ENCODE results near the gene AQP1. TPM values are rescaled to one million over a fixed set of nuclear protein-coding genes. Genes with fewer than 3 reads are reported as not detected.

The AQP1 gene
- total RNA-seq, 2 experiments from 2014 or later = 0.36 to 0.62 TPM

DNA sequence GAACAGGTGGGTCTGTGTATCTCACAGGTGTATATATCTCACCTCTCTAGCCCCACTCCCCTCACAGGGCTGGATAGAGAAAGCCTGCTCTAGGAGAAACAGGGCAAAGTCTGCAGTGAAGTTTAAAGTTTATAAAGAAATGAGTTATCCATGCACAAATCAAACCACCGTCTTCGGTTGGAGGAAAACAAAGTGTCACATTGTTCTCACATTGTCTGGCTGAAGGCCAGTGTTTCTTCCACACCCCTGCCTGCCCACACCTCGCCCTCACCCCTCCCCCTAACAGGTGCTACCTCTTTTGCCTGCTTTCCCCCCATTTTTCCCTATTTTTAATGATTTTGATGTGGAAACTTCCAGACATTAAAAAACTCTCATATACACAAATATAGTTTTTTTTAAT is 25.8 kb downstream of the AQP1 start:
- H3K4me1 Mint-ChIP-seq (ENCODE audit: low read depth) = no peaks in the 10 kb centered on the region
- H3K27me3 Mint-ChIP-seq = peaks cover 11% of the 10 kb centered on the region
- no peaks in the 10 kb centered on the region for H3K9me3 Mint-ChIP-seq
- DNase-seq = no peak
- H3K4me3 Mint-ChIP-seq = no peak overlapping the region
- intact Hi-C loops (cut with micrococcal nuclease) = no loop called here
- no peaks in the 10 kb centered on the region for H3K36me3 Mint-ChIP-seq
- ChIA-PET POLR2A (no interaction called here), CTCF (interaction anchor here (0.7 to 1.5 kb wide), 2 partner anchors 157 to 185 kb away, joined by 3 read pairs; no protein-coding TSS in a partner anchor)
- no peak overlapping the region for H3K27ac Mint-ChIP-seq

DNA sequence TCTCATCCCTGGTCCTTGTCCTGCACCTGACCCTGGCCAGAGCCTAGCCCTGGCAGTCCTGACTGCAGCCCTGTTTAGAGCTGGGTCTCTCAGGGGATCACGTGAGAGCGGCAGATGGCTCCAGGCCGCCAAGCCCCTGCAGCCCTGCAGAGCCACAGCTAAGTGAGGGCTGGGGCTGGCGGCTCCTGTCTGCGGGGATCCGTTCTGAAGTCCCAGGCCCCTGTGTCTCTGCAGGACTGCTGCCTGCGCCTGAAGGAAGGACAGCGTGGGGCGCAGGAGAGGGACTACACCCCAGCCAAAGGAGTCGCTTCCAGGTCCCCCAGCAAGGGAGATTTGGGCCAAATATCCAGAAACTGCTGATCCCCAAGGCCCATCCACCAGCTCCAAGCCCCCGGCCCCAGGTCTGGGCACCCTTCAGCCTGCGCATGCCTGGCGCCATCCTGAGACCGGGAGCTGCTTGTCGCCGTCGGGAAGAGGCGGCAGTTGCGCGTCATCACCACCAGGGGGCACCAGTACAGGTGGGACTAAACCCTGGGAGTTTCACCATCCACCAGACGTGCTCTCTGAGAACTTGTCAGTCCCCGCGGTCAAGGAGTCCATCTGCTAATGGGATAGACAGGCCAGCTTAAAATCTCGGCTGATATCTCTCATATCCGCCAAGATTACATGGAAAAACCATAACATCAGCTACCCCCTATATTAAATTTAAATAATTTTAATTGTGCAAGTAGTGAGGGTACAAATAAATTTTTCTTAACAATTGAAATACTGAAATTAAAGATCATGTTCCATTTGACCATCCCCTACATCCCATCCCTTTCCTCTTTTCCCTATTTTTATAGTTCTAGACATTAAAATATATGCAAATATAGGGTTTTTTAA is 27.0 kb downstream of the AQP1 start:
- ChIA-PET POLR2A (no interaction called here), CTCF (interaction anchor here (0.6 to 2.3 kb wide), 24 partner anchors 10 to 406 kb away, joined by 3 to 23 read pairs (median 4); no protein-coding TSS in a partner anchor)
- intact Hi-C loops (cut with micrococcal nuclease) = loop anchor here (1.0 kb wide), 1 partner anchor 36 kb away; no protein-coding TSS in a partner anchor
- H3K9me3 Mint-ChIP-seq = no peaks in the 10 kb centered on the region
- DNase-seq = peak; percentile 77
- no peaks in the 10 kb centered on the region for H3K4me1 Mint-ChIP-seq (ENCODE audit: low read depth)
- H3K27me3 Mint-ChIP-seq = peaks cover 15% of the 10 kb centered on the region
- H3K4me3 Mint-ChIP-seq = no peak overlapping the region
- H3K27ac Mint-ChIP-seq = no peak overlapping the region
- H3K36me3 Mint-ChIP-seq = no peaks in the 10 kb centered on the region

DNA sequence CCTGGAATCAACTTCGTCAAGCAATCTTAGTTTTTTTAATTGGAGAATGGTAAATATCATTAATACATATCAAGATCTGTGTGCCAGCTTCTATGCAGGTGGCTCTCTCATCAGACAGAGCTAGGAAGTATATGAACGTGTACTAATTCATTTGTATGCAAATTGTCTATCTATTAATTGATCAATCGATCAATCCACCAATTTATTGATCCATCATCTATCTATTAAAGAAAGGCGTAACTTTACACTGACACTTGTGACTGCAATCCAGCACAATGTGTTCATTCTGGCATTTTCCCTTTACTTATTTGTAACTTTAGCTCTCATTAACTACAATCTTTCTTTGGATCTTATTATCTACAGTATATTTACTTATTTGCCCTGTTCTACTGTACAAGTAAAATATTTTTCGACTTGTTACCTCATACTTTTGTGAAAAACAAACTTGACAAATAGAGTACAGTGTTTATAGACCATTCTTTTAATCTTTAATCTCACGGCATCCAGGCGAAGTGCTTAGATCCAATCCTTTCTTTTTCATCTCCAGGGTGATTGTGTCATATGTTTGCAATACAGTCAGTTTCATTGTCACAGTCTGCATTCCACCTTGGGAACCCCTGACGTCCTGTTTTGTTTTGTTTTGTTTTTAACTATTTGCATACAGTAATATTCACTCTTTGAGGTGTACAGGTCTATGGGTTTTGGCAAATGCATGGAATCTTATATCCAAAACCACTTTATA is 30.1 kb downstream of the AQP1 start:
- peaks cover 2% of the 10 kb centered on the region for H3K36me3 Mint-ChIP-seq
- no peak overlapping the region for H3K27ac Mint-ChIP-seq
- POLR2A ChIA-PET = no interaction called here
- CTCF ChIA-PET = interaction anchor here (0.9 to 1.2 kb wide), 3 partner anchors 17 to 181 kb away, joined by 4 to 8 read pairs (median 4); no protein-coding TSS in a partner anchor
- H3K4me3 Mint-ChIP-seq = no peak overlapping the region
- H3K9me3 Mint-ChIP-seq = peaks cover 12% of the 10 kb centered on the region
- no peak for DNase-seq
- H3K27me3 Mint-ChIP-seq = peaks cover 22% of the 10 kb centered on the region
- intact Hi-C loops (cut with micrococcal nuclease) = no loop called here
- H3K4me1 Mint-ChIP-seq (ENCODE audit: low read depth) = no peaks in the 10 kb centered on the region

DNA sequence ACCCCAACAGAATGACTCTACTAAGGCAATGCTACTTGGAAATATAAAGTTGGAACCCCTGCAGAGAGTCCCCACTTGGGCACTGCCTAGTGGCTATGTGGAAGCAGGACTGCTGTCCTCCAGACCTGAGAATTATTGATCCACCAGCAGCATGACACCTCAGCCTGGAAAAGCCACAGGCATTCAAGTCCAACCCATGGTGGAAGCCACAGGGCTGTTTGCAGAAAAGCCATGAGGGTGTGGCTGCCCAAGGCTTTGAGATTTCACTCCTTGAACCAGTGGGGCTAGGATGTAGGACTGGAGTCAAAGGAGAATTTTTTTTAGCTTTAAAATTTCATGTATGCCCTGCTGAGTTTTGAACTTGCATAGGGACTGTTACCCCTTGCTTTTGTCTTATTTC is 38.5 kb downstream of the AQP1 start:
- no peaks in the 10 kb centered on the region for H3K36me3 Mint-ChIP-seq
- intact Hi-C loops (cut with micrococcal nuclease) = no loop called here
- CTCF ChIA-PET = no interaction called here
- POLR2A ChIA-PET = no interaction called here
- no peak overlapping the region for H3K27ac Mint-ChIP-seq
- H3K9me3 Mint-ChIP-seq = peaks cover 7% of the 10 kb centered on the region
- H3K4me3 Mint-ChIP-seq = no peak overlapping the region
- no peak for DNase-seq
- H3K4me1 Mint-ChIP-seq (ENCODE audit: low read depth) = no peaks in the 10 kb centered on the region
- peaks cover 14% of the 10 kb centered on the region for H3K27me3 Mint-ChIP-seq

DNA sequence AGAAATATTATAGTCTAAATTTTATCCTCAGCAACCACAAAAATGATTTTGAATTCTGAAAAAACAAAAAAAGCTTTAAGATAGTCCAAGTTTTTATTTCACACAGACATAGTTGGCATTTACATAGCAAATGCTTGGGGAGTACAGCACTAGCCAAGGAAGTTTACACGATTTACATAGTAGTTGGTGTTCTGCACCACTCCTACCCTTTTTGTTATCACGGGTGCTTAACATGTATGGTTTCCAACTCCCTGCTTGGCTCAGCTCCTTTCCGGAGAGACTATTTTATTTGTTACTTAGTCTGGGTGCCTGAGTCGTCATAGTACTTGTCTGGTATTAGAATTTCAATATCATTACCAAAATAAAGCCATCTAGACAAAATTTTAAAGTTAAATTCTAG is 43.3 kb downstream of the AQP1 start:
- POLR2A ChIA-PET = no interaction called here
- Mint-ChIP-seq H3K27me3 (peaks cover 10% of the 10 kb centered on the region), H3K9me3 (peaks cover 5% of the 10 kb centered on the region), H3K4me1 (ENCODE audit: low read depth) (no peaks in the 10 kb centered on the region), H3K4me3 (no peak overlapping the region), H3K27ac (no peak overlapping the region), H3K36me3 (no peaks in the 10 kb centered on the region)
- intact Hi-C loops (cut with micrococcal nuclease) = no loop called here
- CTCF ChIA-PET = interaction anchor here (1.1 kb wide), 1 partner anchor 16 kb away, joined by 4 read pairs; no protein-coding TSS in a partner anchor
- DNase-seq = no peak

DNA sequence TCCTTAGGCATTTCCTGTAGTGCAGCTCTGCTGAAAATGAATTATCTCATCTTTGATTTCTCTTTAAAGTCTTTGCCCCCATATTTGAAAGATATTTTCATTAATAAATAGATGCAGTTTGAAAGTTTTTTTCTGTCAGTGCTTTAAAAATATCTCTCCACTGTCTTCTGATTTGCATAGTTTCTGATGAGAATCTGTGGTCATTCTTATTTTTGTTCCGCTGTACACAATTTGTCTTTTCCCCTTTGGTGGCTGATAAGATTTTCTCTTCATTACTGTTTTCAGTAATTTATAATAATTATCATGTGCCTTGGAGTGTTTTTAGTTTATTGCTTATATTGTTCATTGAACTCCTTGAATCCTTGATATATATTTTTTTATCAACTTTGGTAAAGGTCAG is 45.1 kb downstream of the AQP1 start:
- H3K4me3 Mint-ChIP-seq = no peak overlapping the region
- no peaks in the 10 kb centered on the region for H3K4me1 Mint-ChIP-seq (ENCODE audit: low read depth)
- H3K27me3 Mint-ChIP-seq = peaks cover 6% of the 10 kb centered on the region
- intact Hi-C loops (cut with micrococcal nuclease) = no loop called here
- POLR2A ChIA-PET = no interaction called here
- H3K27ac Mint-ChIP-seq = no peak overlapping the region
- H3K9me3 Mint-ChIP-seq = peaks cover 5% of the 10 kb centered on the region
- CTCF ChIA-PET = interaction anchor here (2.3 kb wide), 1 partner anchor 18 kb away, joined by 8 read pairs; no protein-coding TSS in a partner anchor
- no peaks in the 10 kb centered on the region for H3K36me3 Mint-ChIP-seq
- no peak for DNase-seq

DNA sequence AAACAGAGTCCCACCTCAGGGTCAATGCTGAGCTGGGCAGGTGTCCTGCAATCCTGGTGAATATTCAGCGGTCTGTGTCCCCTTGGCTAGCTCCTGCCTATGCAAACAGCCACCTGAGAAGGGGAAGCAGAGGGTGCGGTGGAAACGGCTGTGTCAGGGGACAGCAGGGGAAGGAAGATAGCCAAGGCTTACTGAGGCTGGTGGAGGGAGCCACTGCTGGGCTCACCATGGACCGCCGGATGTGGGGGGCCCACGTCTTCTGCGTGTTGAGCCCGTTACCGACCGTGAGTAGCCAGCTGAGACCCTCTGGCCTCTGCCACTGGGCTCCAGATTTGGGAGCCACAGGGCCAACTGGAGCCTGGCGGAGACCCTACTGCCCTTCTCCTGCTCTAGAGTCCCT is 52.2 kb downstream of the AQP1 start, which contains the start of gene GHRHR:
Gene GHRHR (plus strand): TSS at position 112 of the 400 bp plus-strand sequence. CDS start 116 bp downstream, at position 228.
- peaks cover 5% of the 10 kb centered on the region for H3K27me3 Mint-ChIP-seq
- no peak within 1 kb of the TSS for H3K27ac Mint-ChIP-seq
- no peaks in the 10 kb centered on the region for H3K9me3 Mint-ChIP-seq
- no peak within 1 kb of the TSS for H3K4me3 Mint-ChIP-seq
- CTCF ChIA-PET = no interaction called here
- intact Hi-C loops (cut with micrococcal nuclease) = no loop called here
- POLR2A ChIA-PET = no interaction called here
- no peak for DNase-seq
- no peaks in the 10 kb centered on the region for H3K4me1 Mint-ChIP-seq (ENCODE audit: low read depth)
- H3K36me3 Mint-ChIP-seq = no peaks in the 10 kb centered on the region

DNA sequence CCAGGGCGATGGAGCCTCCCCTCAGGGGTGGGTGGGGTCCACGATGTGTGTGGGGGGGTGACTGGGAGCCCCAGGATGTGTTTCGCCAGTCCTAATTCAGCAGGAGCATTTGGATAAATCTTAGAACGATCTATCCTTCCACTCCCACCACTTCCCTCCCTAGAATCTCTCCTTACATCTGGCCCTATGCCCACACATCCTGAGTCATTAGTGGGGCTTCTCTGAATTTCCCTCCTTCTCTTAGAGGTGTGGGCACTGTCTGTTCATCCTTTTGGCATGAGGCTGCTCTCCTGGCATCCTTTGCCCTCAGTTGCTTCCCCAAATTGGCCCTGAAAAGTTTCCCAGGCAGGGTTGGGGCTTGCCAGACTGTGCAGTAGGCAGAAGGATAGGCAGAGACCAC is 53.7 kb downstream of the AQP1 start:
- CTCF ChIA-PET = interaction anchor here (1.2 kb wide), 1 partner anchor 18 kb away, joined by 9 read pairs; no protein-coding TSS in a partner anchor
- H3K4me3 Mint-ChIP-seq = no peak overlapping the region
- no peaks in the 10 kb centered on the region for H3K9me3 Mint-ChIP-seq
- no peaks in the 10 kb centered on the region for H3K36me3 Mint-ChIP-seq
- intact Hi-C loops (cut with micrococcal nuclease) = no loop called here
- DNase-seq = no peak
- no peak overlapping the region for H3K27ac Mint-ChIP-seq
- H3K4me1 Mint-ChIP-seq (ENCODE audit: low read depth) = no peaks in the 10 kb centered on the region
- H3K27me3 Mint-ChIP-seq = peaks cover 5% of the 10 kb centered on the region
- POLR2A ChIA-PET = no interaction called here

DNA sequence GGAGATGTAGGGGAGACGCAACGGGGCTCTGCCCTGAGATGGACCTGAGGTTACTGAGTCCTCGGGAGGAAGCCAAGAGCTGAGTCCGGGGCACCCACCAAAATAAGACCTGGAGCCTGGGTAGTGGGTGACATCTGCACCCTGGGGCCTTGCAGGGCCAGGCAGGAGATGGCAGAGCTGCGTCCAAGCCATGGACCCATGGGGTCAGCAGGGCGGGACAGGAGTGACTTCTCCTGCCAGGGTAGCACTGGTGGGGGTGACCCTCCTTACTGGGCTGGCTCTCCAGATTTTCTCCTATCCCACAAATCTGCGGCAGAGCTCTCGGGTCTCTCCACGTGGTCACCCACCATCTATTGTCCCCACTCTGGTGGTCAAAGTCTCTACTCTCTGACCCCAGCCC is 54.2 kb downstream of the AQP1 start:
- Mint-ChIP-seq H3K9me3 (no peaks in the 10 kb centered on the region), H3K36me3 (no peaks in the 10 kb centered on the region), H3K27me3 (peaks cover 5% of the 10 kb centered on the region), H3K4me3 (no peak overlapping the region), H3K4me1 (ENCODE audit: low read depth) (no peaks in the 10 kb centered on the region), H3K27ac (no peak overlapping the region)
- no peak for DNase-seq
- ChIA-PET CTCF (interaction anchor here (0.8 to 1.2 kb wide), 3 partner anchors 17 to 27 kb away, joined by 3 to 9 read pairs (median 4); no protein-coding TSS in a partner anchor), POLR2A (no interaction called here)
- intact Hi-C loops (cut with micrococcal nuclease) = no loop called here

DNA sequence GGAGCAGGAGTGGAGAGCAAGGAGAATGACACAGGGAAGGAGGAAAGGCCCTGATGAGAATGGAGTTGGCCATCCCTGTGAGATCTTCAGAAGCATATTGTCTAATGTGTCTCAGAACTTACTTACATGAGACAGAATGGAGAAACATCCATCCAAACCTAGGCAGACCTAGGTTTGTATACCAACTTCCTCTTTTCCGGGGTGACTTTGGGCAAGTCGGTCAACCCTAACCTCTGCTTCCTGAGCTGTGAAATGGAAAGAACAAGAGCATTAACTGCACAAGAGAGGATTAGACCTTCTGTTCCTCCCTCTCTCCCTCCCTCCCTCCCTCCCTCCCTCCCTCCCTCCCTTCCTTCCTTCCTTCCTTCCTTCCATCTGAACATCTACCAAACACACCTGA is 56.6 kb downstream of the AQP1 start:
- no peak for DNase-seq
- intact Hi-C loops (cut with micrococcal nuclease) = no loop called here
- Mint-ChIP-seq H3K9me3 (no peaks in the 10 kb centered on the region), H3K27me3 (peaks cover 18% of the 10 kb centered on the region), H3K27ac (no peak overlapping the region), H3K4me3 (no peak overlapping the region), H3K36me3 (no peaks in the 10 kb centered on the region), H3K4me1 (ENCODE audit: low read depth) (no peaks in the 10 kb centered on the region)
- CTCF ChIA-PET = no interaction called here
- POLR2A ChIA-PET = no interaction called here

DNA sequence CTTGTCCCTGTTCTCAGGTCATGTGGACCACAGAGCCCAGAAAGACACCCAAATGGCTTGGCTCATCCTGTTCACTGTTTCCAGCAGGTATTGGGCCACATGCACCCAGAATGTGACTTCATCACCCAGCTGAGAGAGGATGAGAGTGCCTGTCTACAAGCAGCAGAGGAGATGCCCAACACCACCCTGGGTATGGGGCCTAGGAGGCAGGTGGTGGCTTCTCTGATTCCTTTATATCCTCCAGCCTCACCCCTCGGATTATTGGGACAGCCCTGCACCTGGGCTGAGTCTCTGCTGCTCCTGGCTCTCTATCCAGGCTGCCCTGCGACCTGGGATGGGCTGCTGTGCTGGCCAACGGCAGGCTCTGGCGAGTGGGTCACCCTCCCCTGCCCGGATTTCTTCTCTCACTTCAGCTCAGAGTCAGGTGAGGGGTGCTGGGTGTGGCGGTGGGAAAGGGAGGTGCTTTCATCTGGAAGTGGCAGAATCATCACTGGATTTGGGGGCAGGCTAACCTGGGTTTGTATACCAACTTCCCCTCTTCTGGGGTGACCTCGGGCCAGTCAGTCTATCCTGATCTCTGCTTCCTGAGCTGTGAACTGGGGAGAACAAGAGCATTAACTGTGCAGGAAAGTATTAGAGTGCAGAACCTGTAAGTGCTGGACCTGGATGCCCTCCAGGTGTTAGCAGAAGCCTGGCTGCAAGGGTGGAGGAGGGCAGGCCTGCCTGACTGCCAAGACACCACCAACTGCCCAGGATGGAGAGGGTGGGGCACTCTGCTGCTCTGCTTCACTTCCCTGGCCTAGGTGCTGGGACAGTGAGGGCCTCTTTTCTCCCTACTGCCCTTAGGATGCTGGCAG is 57.3 kb downstream of the AQP1 start:
- ChIA-PET CTCF (no interaction called here), POLR2A (no interaction called here)
- Mint-ChIP-seq H3K27ac (no peak overlapping the region), H3K27me3 (peaks cover 18% of the 10 kb centered on the region), H3K4me3 (no peak overlapping the region), H3K9me3 (no peaks in the 10 kb centered on the region), H3K4me1 (ENCODE audit: low read depth) (no peaks in the 10 kb centered on the region), H3K36me3 (no peaks in the 10 kb centered on the region)
- no peak for DNase-seq
- intact Hi-C loops (cut with micrococcal nuclease) = no loop called here

DNA sequence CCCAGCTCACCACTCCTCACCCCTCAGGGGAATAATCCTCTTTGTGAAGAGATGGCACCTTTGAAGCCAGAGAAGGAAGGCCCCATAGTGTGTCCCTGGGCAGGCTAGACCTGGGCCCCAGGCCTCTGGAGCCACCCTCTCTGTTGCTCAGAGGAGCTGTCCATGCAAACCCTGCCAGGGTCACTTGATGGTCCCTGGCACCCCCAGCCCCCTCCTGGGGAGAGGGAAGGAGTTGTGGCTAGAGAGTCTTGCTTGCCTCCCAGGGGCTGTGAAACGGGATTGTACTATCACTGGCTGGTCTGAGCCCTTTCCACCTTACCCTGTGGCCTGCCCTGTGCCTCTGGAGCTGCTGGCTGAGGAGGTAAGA is 57.9 kb downstream of the AQP1 start:
- POLR2A ChIA-PET = no interaction called here
- Mint-ChIP-seq H3K27ac (no peak overlapping the region), H3K4me3 (no peak overlapping the region), H3K4me1 (ENCODE audit: low read depth) (peaks cover under 1% of the 10 kb centered on the region), H3K27me3 (peaks cover 16% of the 10 kb centered on the region), H3K9me3 (no peaks in the 10 kb centered on the region), H3K36me3 (no peaks in the 10 kb centered on the region)
- CTCF ChIA-PET = no interaction called here
- no peak for DNase-seq
- intact Hi-C loops (cut with micrococcal nuclease) = no loop called here

All from activated CD4-positive, alpha-beta memory T cell treated with anti-CD3 and anti-CD28 coated beads for 36 hours (primary cell).